Activated CD8-positive, alpha-beta memory T cell treated with anti-CD3 and anti-CD28 coated beads, Interleukin-2, amount 50 U/mL, for 1 hour (primary cell): ENCODE results near the gene NDUFA3.
A peak's percentile ranks its signal among the peaks of the same experiment; 100 is the strongest.

Source experiments
- DNase-seq: peaks from one replicate; pipeline ENCODE4 v3.0.0-alpha.2; 2020; ENCODE audit errors: extremely low read depth

Gene NDUFA3

GRCh38 chr19:54107876-54108490, 5.3 kb downstream of the NDUFA3 start:
- no peak for DNase-seq

GRCh38 chr19:54108496-54108895, 5.8 kb downstream of the NDUFA3 start:
- DNase-seq, result no peak

GRCh38 chr19:54109651-54110050, 7.0 kb downstream of the NDUFA3 start:
- DNase-seq, result no peak

GRCh38 chr19:54114340-54115108, 11.9 kb downstream of the NDUFA3 start:
- no peak for DNase-seq

GRCh38 chr19:54115109-54116063, 12.7 kb downstream of the NDUFA3 start, which contains the start of the genes PRPF31 and TFPT:
Gene PRPF31, plus strand, starts transcription at chr19:54115754. Its CDS starts 2,525 bp downstream, at chr19:54118279.
Gene TFPT, minus strand, starts transcription at chr19:54115657. Its CDS starts 388 bp downstream, at chr19:54115269.
- peak; percentile 97 for DNase-seq

- no peak for DNase-seq
Measured at GRCh38 chr19:54121259-54121658, 18.6 kb downstream of the NDUFA3 start.

- no peak for DNase-seq
Measured at GRCh38 chr19:54123682-54124081, 21.0 kb downstream of the NDUFA3 start.

- DNase-seq, result no peak
Measured at GRCh38 chr19:54124393-54124792, 21.7 kb downstream of the NDUFA3 start.

GRCh38 chr19:54125713-54126112, 23.1 kb downstream of the NDUFA3 start:
- no peak for DNase-seq

- DNase-seq, result no peak
Measured at GRCh38 chr19:54127688-54128440, 25.2 kb downstream of the NDUFA3 start.

GRCh38 chr19:54128441-54128725, 25.7 kb downstream of the NDUFA3 start:
- DNase-seq, result no peak

- DNase-seq, result no peak
Measured at GRCh38 chr19:54128796-54129616, 26.4 kb downstream of the NDUFA3 start.

- DNase-seq, result no peak
Measured at GRCh38 chr19:54129617-54129996, 27.0 kb downstream of the NDUFA3 start.

- DNase-seq, result no peak
Measured at GRCh38 chr19:54133312-54133956, 30.8 kb downstream of the NDUFA3 start.

GRCh38 chr19:54133957-54134590, 31.4 kb downstream of the NDUFA3 start:
- DNase-seq, result no peak

- DNase-seq, result no peak
Measured at GRCh38 chr19:54136086-54136863, 33.6 kb downstream of the NDUFA3 start.

GRCh38 chr19:54136864-54137698, 34.4 kb downstream of the NDUFA3 start:
- peak; percentile 99 for DNase-seq
